HG03378 (cell line): ENCODE data around the gene CCNY.

Experiments
- ATAC-seq: cut with Tn5 transposase; IDR thresholded peaks from one replicate; pipeline ENCODE4 v1.9.1; 2021; ENCODE audit warnings: mild to moderate bottlenecking, moderate library complexity; ENCODE audit not compliant: unreplicated experiment

The CCNY gene

DNA sequence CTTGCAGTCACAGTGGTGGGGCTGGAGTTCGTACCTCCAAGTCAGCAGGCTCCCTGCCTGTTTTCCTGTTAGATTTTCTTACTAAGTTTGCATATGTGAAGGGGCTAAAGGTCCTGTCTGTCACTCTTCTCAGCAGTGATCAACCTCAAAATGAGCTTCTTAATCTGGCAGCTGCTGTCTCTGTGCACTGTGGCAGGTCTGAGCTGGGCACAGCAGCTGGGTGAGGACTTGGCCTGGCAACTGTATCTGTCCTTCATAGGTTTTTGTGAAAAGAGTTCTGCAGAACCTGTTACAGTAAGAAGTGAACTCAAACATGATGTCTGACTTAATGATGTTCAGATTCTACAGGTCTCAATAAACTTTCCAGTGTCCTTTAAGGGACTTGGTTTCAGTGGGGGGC, 237.5 kb downstream of the CCNY start:
- no peak for ATAC-seq

DNA sequence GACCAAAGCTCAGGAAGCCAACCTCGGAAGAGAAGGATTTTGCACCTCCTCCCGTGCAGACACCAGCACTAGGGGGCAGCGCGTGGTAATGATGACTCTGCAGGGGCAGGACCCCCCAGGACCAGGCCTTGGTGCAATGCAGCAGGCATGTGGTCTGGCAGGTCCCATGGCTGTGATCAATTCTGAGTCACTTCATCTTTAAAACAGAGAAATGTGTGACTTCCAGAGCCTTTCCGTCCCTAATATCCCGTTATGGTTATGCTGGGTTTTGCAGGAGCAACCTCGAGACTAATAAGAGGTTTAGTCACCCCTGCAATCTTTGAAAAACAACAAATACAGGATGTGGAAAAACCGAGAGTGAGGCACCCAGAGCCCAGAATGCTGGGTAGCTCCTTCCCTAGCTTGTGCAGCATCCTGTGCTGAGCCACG, 238.6 kb downstream of the CCNY start:
- no peak for ATAC-seq

GRCh38 chr10:35575640-35576039, 239.3 kb downstream of the CCNY start:
- ATAC-seq, result no peak

DNA sequence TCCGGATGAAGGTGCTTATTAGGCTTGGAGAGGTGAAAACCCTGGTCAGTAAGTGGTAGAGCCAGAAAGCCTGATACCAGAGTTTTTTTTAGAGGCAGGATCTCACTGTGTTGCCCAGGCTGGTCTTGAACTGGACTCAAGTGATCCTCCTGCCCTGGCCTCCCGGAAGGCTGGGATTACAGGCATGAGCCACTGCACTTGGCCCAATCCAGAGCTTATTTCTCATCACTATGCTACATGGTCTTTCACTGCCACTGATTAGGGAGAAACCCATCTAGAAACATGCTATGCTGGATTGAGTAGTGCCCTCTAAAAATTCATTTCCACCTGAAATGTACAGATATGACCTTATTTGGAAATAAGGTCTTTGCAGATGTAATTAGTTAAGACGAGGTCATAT, 240.4 kb downstream of the CCNY start:
- ATAC-seq, result no peak

GRCh38 chr10:35577926-35578617, 241.8 kb downstream of the CCNY start:
- ATAC-seq, result no peak

GRCh38 chr10:35578618-35578956, 242.3 kb downstream of the CCNY start:
- ATAC-seq, result no peak

- no peak for ATAC-seq
These were observed 242.8 kb downstream of the CCNY start for GRCh38 chr10:35579116-35579515.

GRCh38 chr10:35579726-35580422, 243.6 kb downstream of the CCNY start:
- ATAC-seq, result no peak

DNA sequence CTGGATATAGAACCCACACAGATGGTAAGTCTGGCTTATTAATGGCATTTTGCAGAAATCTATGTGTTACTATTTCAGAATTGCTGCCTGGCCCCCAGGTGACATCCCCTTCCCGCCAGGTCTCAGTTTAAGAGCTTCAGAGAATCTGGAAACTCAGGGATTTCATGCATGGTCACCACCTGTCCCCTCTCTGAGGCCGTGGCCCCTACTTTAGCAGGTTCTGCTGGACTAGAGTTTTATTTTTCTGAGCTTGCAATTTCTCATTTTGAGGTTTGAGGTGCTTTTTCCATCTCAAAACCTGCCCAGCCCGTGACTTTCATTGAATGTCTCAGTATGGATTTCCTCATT, 244.1 kb downstream of the CCNY start:
- ATAC-seq, result no peak

GRCh38 chr10:35581655-35582054, 245.3 kb downstream of the CCNY start:
- no peak for ATAC-seq

GRCh38 chr10:35584946-35585345, 248.6 kb downstream of the CCNY start:
- no peak for ATAC-seq

DNA sequence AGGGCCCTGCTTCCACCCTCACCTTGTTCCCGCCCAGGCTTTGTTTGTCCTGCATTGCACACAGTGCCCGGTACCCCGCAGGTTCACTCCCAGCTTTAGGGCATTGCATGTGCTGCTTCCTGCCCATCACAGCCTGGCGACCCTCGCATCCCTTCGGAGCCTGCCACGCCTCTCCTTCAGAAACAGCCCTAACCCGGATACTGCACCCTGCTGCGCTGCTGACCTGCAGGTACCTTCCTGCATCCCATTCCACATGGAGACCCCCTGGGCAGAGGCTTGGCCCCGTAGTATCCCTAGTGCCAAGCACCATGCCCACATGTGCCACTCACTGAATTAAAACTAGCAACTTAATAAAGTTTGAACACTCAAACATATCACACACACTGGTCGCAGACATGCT, 249.0 kb downstream of the CCNY start:
- no peak for ATAC-seq

- ATAC-seq, result no peak
These were observed 249.7 kb downstream of the CCNY start for GRCh38 chr10:35585903-35586535.

- ATAC-seq, result no peak
These were observed 252.5 kb downstream of the CCNY start for GRCh38 chr10:35588836-35589235.

DNA sequence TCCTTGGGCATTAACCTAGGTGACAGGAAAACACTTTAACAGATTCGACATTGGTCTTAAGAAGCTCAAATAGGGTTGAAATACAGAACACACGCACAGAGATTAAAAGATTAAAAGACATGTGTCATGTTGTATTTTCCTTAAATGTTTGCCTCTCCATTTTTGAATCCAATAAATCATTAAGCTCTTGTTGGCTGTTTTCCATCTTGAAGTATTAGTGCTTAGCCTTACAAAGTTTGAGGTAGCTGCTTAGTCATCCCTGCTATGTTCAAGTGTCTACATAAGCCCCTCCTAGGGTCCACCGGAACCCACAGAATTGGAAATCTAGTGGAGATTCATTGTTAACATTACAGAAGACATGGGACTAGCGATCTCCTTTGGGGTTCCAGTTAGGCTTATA, 256.1 kb downstream of the CCNY start:
- no peak for ATAC-seq

DNA sequence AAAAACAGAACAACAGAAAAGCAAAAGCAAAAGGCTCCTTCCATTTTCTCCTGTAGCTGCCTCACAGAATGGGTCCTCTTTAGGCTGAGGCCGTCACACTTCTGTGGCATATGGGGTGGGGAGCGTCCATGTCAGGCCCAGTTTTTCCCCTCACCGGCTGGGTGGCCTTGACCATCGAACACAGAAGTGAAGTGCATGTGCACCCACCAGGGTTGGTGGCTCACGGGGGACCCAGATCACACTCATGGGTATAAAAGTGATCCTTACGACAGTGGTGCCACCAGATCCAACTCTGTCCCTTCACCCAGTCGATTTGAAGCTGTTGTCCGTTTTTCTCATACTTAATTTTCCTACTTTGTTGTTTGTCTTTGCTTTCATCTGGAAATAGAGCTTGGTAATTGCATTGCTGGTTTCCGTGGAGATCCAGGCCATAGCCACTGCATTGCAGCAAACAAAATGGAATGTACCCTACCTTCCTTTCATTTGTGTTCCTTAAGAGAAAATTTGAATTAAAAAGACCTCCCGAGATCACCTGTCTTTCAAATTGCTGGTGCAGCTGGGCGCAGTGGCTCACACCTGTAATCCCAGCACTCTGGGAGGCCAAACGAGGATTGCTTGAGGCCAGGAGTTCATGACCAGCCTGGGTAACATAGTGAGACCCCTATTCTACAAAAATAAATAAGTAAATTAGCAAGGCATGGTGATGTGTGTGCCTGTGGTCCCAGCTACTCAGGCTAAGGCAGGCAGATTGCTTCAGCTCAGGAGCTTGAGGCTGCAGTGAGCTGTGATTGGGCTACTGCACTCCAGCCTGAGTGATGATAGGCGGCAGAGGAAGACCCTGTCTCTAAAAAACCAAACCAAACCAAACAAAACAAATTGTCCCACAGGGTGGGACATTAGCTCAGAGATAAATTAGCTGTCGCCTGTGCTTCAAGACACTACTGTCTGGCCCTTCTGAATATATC, 258.1 kb downstream of the CCNY start:
- no peak for ATAC-seq

DNA sequence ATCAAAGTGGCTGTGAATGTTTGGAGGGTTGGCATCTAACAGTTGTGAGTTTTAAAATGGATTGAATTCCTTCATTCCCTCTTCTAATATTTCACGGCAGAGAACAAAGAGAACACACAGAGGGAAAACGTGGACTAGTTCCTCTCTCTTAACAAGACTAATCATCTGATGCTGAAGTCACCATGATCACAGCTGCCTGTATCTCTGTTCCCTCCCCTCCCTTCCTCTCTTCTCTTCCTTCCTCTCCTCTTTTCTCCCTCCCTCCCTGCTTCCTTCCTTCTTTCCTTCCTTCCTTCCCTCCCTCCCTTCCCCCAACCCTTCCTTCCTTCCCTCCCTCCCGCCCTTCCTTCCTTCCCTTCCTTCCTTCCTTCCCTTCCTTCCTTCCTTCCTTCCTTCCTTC, 258.8 kb downstream of the CCNY start:
- ATAC-seq, result no peak

DNA sequence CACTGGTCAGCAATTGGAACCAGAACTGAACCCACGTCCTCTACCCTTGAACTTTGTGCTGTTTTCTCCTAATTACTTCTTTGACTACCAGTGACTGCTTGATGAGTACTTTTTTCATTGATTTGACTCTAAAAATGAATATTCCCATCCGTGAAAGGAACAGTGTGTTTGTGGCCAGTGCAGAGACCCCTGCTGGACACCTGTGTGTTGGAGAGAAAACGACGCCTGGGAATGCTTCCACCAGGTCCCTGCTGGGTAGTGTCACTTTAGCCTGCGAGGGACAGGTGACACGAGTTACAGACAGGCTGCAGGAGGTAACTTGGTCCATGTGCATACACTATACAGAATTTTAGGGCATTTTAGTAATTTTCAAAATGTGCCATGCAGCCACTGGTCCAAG, 262.1 kb downstream of the CCNY start:
- ATAC-seq, result no peak

DNA sequence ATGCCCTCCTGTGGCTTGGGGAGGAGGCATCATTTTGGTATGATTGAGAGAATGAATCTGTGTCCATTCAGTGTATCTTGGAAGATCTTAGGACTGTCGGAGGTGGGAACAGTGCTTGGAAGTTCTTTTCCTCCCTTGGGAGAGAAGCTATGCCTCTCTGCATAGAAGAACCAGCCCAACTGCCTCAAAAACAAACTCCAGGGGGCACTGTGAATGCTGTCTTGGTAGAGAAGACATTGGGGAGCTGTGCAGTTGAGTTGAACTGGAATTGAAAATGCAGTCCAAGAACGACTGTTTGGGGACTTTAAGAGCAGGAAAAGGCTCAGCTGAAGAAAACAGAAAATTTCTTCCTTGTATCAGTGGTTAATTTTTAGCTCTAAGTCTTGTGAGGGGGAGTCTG, 263.9 kb downstream of the CCNY start:
- no peak for ATAC-seq

DNA sequence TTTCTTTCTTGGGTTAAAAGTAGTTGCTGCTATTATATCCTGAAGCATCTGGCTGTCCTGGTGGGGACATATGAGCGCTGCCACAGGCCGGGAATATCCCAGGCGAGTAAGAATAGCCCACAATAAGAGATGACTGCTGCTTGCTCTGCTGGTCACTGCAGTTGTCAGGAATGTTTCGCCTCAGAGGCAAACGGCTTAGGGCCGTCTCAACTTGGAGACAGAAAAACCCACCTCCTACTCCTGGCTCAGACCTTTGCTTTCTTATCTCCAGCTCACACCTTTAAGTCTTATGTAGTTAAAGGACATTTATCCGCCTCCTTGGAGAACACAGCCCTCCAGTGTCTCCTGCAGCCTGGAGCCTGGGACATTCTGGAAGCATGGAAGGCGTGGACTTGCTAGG, 268.9 kb downstream of the CCNY start, which contains the start of gene GJD4:
Gene GJD4, plus strand, starts transcription at position 151 of the 400 bp plus-strand sequence. Its CDS starts 227 bp downstream, at position 378.
- no peak for ATAC-seq

GRCh38 chr10:35606430-35606829, 270.1 kb downstream of the CCNY start:
- no peak for ATAC-seq
